ENCODE data around the gene ATXN1.
A peak's percentile ranks its signal among the peaks of the same experiment; 100 is the strongest.

The ATXN1 gene

GRCh38 chr6:16760516-16761470 is at the start of gene ATXN1 (continued):
- no peak for TF ChIP-seq ZNF148 (tag by site-specific recombination; IDR thresholded peaks at IDR 0.05; ENCODE audit: borderline replicate concordance)
- TF ChIP-seq ZNF510 (tag by site-specific recombination; IDR thresholded peaks at IDR 0.05; ENCODE audit: insufficient replicate concordance), result no peak
- TF ChIP-seq ZNF513 (tag by site-specific recombination; IDR thresholded peaks at IDR 0.05), result peak; percentile 84
- no peak for TF ChIP-seq ZNF426 (tag by site-specific recombination; IDR thresholded peaks at IDR 0.05)
- TF ChIP-seq HOXA7 (CRISPR knock-in tag; IDR thresholded peaks at IDR 0.05; ENCODE audit: borderline replicate concordance), result no peak
- no peak for TF ChIP-seq BCL11A (tag by site-specific recombination; IDR thresholded peaks at IDR 0.05; ENCODE audit: low read depth)
- no peak for TF ChIP-seq ZNF830 (tag by site-specific recombination; IDR thresholded peaks at IDR 0.05; ENCODE audit: low read depth)
- no peak; the same call in 1 of the 2 replicates for TF ChIP-seq ZIC2 (tag by site-specific recombination; IDR thresholded peaks at IDR 0.05)
- peak; percentile 79 for TF ChIP-seq ZNF366 (tag by site-specific recombination; conservative IDR thresholded peaks at IDR 0.05)
- TF ChIP-seq ZNF624 (tag by site-specific recombination; IDR thresholded peaks at IDR 0.05), result no peak
- no peak for TF ChIP-seq ZNF571 (tag by site-specific recombination; IDR thresholded peaks at IDR 0.05)
- no peak for TF ChIP-seq PRDM2 (tag by site-specific recombination; IDR thresholded peaks at IDR 0.05; ENCODE audit: borderline replicate concordance)
- TF ChIP-seq ZNF791 (tag by site-specific recombination; IDR thresholded peaks at IDR 0.05), result no peak
- TF ChIP-seq ZNF692 (tag by site-specific recombination; IDR thresholded peaks at IDR 0.05), result no peak; the same call in 1 of the 2 replicates
- TF ChIP-seq ZNF121 (tag by site-specific recombination; IDR thresholded peaks at IDR 0.05), result no peak
- no peak for TF ChIP-seq ZNF10 (tag by site-specific recombination; IDR thresholded peaks at IDR 0.05)
- peak; percentile 19; the same call in 1 of the 2 replicates for TF ChIP-seq ZFHX2 (tag by site-specific recombination; conservative IDR thresholded peaks at IDR 0.05)
- no peak for TF ChIP-seq ZNF23 (tag by site-specific recombination; IDR thresholded peaks at IDR 0.05; ENCODE audit: borderline replicate concordance)
- no peak for TF ChIP-seq SALL2 (tag by site-specific recombination; IDR thresholded peaks at IDR 0.05; ENCODE audit: borderline replicate concordance)
- peak; percentile 54; the same call in 1 of the 2 replicates for TF ChIP-seq ZBTB8A (tag by site-specific recombination; IDR thresholded peaks at IDR 0.05)
- TF ChIP-seq ZNF248 (tag by site-specific recombination; IDR thresholded peaks at IDR 0.05), result no peak
- no peak for TF ChIP-seq ZNF544 (tag by site-specific recombination; IDR thresholded peaks at IDR 0.05)
- TF ChIP-seq ZNF777 (tag by site-specific recombination; IDR thresholded peaks at IDR 0.05; ENCODE audit: borderline replicate concordance), result no peak
- TF ChIP-seq KLF1 (tag by site-specific recombination; IDR thresholded peaks at IDR 0.05), result peak; percentile 18
- no peak for TF ChIP-seq ZNF140 (tag by site-specific recombination; IDR thresholded peaks at IDR 0.05)
- peak; percentile 62 for TF ChIP-seq ZNF639 (tag by site-specific recombination; IDR thresholded peaks at IDR 0.05)
- no peak for TF ChIP-seq ZNF548 (tag by site-specific recombination; IDR thresholded peaks at IDR 0.05)
